A549 treated with AZD9567 at 1 μM for 4 hours (cell line): ENCODE data around the gene WDR55. TPM values are rescaled to one million over a fixed set of nuclear protein-coding genes. Genes with fewer than 3 reads are reported as not detected.

ENCODE experiments used
- total RNA-seq: library from RNA; stranded (reverse); fragments of 200-300 nt; extraction: Qiagen RNA extraction; gene quantifications from 5 replicates; pipeline ENCODE4 v1.2.3, GENCODE V29; 2022; ENCODE audit not compliant: insufficient read depth

The WDR55 gene, protein sequence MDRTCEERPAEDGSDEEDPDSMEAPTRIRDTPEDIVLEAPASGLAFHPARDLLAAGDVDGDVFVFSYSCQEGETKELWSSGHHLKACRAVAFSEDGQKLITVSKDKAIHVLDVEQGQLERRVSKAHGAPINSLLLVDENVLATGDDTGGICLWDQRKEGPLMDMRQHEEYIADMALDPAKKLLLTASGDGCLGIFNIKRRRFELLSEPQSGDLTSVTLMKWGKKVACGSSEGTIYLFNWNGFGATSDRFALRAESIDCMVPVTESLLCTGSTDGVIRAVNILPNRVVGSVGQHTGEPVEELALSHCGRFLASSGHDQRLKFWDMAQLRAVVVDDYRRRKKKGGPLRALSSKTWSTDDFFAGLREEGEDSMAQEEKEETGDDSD
- 29.5 to 34.8 TPM (median 31.2 TPM) in 5 replicates for total RNA-seq

GRCh38 chr5:140664359-140665119 lies at the start of gene WDR55:
Gene WDR55, plus strand, starts transcription at chr5:140664904. Its CDS starts 9 bp downstream, at chr5:140664913.

GRCh38 chr5:140633021-140633471 lies 31.7 kb upstream of the WDR55 start, which contains the start of gene CD14:
Gene CD14, minus strand, starts transcription at chr5:140633175. Its CDS starts 104 bp downstream, at chr5:140633071.

DNA sequence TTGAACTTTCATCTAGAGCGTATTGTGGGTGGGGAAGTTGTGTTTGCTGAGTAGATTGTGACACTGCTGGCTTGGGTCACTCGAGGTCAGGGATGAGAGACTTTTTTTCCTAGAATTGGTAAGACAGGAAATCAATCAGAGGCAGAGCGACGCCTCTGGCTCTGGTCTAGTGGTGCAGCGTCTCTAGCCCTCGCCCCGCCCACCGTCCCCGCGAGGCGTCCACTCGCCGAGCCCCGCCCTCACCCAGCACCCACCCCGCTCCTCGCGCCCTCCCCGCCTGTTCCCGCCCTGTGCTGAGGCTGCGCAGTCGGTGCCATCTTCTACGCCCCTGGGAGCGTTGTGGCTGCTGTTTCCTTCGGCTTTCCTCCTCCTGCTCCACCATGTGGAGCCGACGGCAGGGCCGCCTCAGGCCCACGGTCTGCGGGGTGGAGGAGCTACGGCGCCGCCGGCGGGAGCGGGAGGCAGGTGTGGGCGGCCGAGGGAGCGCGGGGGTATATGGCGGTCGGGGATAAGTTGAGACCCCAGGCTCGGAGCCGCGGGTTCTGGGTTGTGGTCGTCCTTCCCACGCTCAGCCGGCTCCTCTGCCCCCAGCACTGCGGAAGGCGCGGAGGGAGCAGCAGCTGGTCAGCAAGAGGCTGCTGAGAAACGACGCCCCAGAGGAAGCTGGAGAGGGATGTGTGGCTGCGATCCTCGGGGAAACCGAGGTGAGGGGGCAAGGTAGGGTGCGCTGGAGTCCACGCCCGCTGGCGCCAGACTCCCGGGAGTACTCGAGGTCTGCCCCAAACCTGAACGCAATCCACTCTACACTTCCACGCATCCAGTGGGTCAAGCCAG lies 25.3 kb upstream of the WDR55 start, which contains the start of gene TMCO6:
Gene TMCO6, plus strand, starts transcription at position 304 of the 834 bp plus-strand sequence. Its CDS starts 77 bp downstream, at position 381.

GRCh38 chr5:140673187-140673976 lies 8.7 kb downstream of the WDR55 start, which contains the start of gene DND1:
Gene DND1, minus strand, starts transcription at chr5:140673576. Its CDS starts 34 bp downstream, at chr5:140673542.

DNA sequence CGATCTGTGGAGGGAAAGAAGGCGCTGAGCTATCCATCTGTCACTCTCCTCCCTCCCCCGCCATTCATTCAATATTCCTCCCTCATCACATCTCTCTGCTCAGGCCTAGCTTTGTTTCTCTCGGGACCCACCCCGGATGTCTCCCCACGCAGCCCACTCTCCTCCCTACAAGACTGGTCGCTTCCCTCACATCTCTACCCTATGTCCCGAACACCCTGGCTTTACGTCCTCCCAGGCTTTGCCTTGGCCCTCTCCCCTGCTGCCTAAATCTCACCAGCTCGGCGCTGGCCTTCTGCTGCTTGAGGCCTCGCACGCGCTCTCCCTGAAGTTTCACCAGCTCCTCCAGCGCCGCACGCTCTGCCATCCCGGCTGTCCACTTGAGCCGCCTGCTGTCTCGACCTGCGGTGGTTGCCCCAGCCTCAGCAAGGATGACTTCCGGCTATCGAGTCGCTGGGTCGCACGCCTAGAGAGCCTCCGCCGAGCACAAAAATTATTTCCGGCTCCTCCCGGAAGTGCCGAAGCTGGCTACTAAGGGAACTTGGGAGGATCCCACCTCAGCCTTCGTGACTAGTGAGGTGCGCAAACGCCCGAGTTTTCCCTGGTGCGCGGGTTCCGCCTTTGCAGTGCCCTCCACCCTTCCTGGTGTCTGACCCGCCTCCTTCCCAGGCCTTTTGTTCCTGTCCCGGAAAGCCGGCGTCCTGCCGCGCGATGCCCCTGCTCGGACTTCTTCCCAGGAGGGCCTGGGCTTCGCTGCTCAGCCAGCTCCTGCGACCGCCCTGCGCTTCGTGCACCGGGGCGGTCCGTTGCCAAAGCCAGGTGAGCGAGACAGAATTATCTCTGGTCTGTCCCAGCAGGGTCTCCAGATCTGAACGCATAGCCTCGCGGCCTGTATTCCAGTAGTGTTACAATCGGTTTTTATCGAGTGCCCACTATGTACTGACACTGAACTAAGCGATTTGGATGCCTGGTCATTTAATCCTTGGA lies 26.5 kb downstream of the WDR55 start, which contains the start of the genes HARS1 and HARS2:
Gene HARS1, minus strand, starts transcription at position 430 of the 984 bp plus-strand sequence. Its CDS starts 66 bp downstream, at position 364.
Gene HARS2, plus strand, starts transcription at position 515 of the 984 bp plus-strand sequence. Its CDS starts 194 bp downstream, at position 709.

GRCh38 chr5:140700177-140701144 lies 35.8 kb downstream of the WDR55 start, which contains the start of gene ZMAT2:
Gene ZMAT2, plus strand, starts transcription at chr5:140700447. Its CDS starts 14 bp downstream, at chr5:140700461.

Other genes with a start within 250 kb of the WDR55 start
- gene EIF4EBP3, start 117.2 kb upstream of the WDR55 start, total RNA-seq, result 2.5 to 4.0 TPM (median 3.1 TPM) in 4 of 5 replicates, not detected in the other
- 35.3 to 51.4 TPM (median 46.1 TPM) in 5 replicates for gene SRA1, start 107.4 kb upstream of the WDR55 start, total RNA-seq
- 6.4 to 8.7 TPM (median 7.6 TPM) in 5 replicates for gene APBB3, start 100.3 kb upstream of the WDR55 start, total RNA-seq
- 68.6 to 83.5 TPM (median 75.4 TPM) in 5 replicates for gene SLC35A4, start 100.1 kb upstream of the WDR55 start, total RNA-seq
- 3.5 to 8.4 TPM (median 4.3 TPM) in 5 replicates for gene CD14, start 31.7 kb upstream of the WDR55 start, total RNA-seq
- 7.6 to 17.9 TPM (median 15.2 TPM) in 5 replicates for gene TMCO6, start 25.5 kb upstream of the WDR55 start, total RNA-seq
- 83.8 to 126 TPM (median 125 TPM) in 5 replicates for gene NDUFA2, start 17.3 kb upstream of the WDR55 start, total RNA-seq
- gene IK, start 17.1 kb upstream of the WDR55 start, total RNA-seq, result 86.0 to 142 TPM (median 88.2 TPM) in 5 replicates
- 0.91 to 1.1 TPM (median 0.98 TPM) in 4 of 5 replicates, not detected in the other for gene DND1, start 8.7 kb downstream of the WDR55 start, total RNA-seq
- gene HARS1, start 26.5 kb downstream of the WDR55 start, total RNA-seq, result 76.1 to 99.2 TPM (median 80.5 TPM) in 5 replicates
- 33.3 to 39.5 TPM (median 37.6 TPM) in 5 replicates for gene HARS2, start 26.6 kb downstream of the WDR55 start, total RNA-seq
- gene ZMAT2, start 35.5 kb downstream of the WDR55 start, total RNA-seq, result 79.6 to 128 TPM (median 85.6 TPM) in 5 replicates
- 0.13 to 0.25 TPM (median 0.16 TPM) in 4 of 5 replicates, not detected in the other for gene PCDHA1, start 121.2 kb downstream of the WDR55 start, total RNA-seq
- 0.03 to 0.08 TPM (median 0.07 TPM) in 4 of 5 replicates, not detected in the other for gene PCDHA2, start 129.9 kb downstream of the WDR55 start, total RNA-seq
- 0.75 to 1.6 TPM (median 0.85 TPM) in 5 replicates for gene PCDHA3, start 136.2 kb downstream of the WDR55 start, total RNA-seq
- 1.2 to 3.4 TPM (median 1.7 TPM) in 5 replicates for gene PCDHA4, start 142.2 kb downstream of the WDR55 start, total RNA-seq
- gene PCDHA5, start 156.7 kb downstream of the WDR55 start, total RNA-seq, result 0.57 to 0.63 TPM (median 0.59 TPM) in 5 replicates
- gene PCDHA6, start 163.1 kb downstream of the WDR55 start, total RNA-seq, result 0.02 to 0.05 TPM (median 0.03 TPM) in 4 of 5 replicates, not detected in the other
- gene PCDHA7, start 169.4 kb downstream of the WDR55 start, total RNA-seq, result 0.09 to 0.12 TPM (median 0.12 TPM) in 4 of 5 replicates, not detected in the other
- gene PCDHA8, start 176.3 kb downstream of the WDR55 start, total RNA-seq, result 0.04 to 0.10 TPM (median 0.08 TPM) in 3 of 5 replicates, not detected in the others
- gene PCDHA9, start 183.5 kb downstream of the WDR55 start, total RNA-seq, result 0.02 TPM in 1 of 5 replicates, not detected in the others
- 0.01 to 0.05 TPM (median 0.02 TPM) in 3 of 5 replicates, not detected in the others for gene PCDHA10, start 191.0 kb downstream of the WDR55 start, total RNA-seq
- gene PCDHA11, start 204.1 kb downstream of the WDR55 start, total RNA-seq, result 0.06 to 0.18 TPM (median 0.13 TPM) in 4 of 5 replicates, not detected in the other
- gene PCDHA12, start 210.4 kb downstream of the WDR55 start, total RNA-seq, result 1.6 to 3.1 TPM (median 2.8 TPM) in 5 replicates
- 0.05 to 0.07 TPM (median 0.06 TPM) in 4 of 5 replicates, not detected in the other for gene PCDHA13, start 217.2 kb downstream of the WDR55 start, total RNA-seq